ENCODE data around the gene LRRC3.

The LRRC3 gene

GRCh38 chr21:44424608-44425306, 30.6 kb upstream of the LRRC3 start:
- no peak for DNase-seq

GRCh38 chr21:44425307-44425894, 29.9 kb upstream of the LRRC3 start:
- DNase-seq: no peak

- no peak for DNase-seq
Measured at GRCh38 chr21:44425895-44426662, 29.2 kb upstream of the LRRC3 start.

GRCh38 chr21:44426663-44427191, 28.6 kb upstream of the LRRC3 start:
- no peak for DNase-seq

GRCh38 chr21:44427241-44428120, 27.8 kb upstream of the LRRC3 start:
- no peak for DNase-seq

- no peak for DNase-seq
Measured at GRCh38 chr21:44428281-44428960, 26.9 kb upstream of the LRRC3 start.

GRCh38 chr21:44429894-44430293, 25.4 kb upstream of the LRRC3 start:
- no peak for DNase-seq

- DNase-seq: no peak
Measured at GRCh38 chr21:44431300-44431699, 24.0 kb upstream of the LRRC3 start.

- DNase-seq: no peak
Measured at GRCh38 chr21:44432841-44433790, 22.2 kb upstream of the LRRC3 start.

- DNase-seq: no peak
Measured at GRCh38 chr21:44433791-44434567, 21.3 kb upstream of the LRRC3 start.

GRCh38 chr21:44434568-44434925, 20.8 kb upstream of the LRRC3 start:
- DNase-seq: no peak

- no peak for DNase-seq
Measured at GRCh38 chr21:44434936-44435635, 20.2 kb upstream of the LRRC3 start.

GRCh38 chr21:44436111-44436611, 19.1 kb upstream of the LRRC3 start:
- DNase-seq: no peak

GRCh38 chr21:44436958-44437357, 18.4 kb upstream of the LRRC3 start:
- DNase-seq: no peak

GRCh38 chr21:44437371-44437695, 18.0 kb upstream of the LRRC3 start:
- DNase-seq: no peak

GRCh38 chr21:44437696-44438431, 17.4 kb upstream of the LRRC3 start:
- no peak for DNase-seq

GRCh38 chr21:44438531-44439210, 16.6 kb upstream of the LRRC3 start:
- DNase-seq: no peak

- DNase-seq: no peak
Measured at GRCh38 chr21:44439211-44439600, 16.1 kb upstream of the LRRC3 start.
